ENCODE data around the gene PRR20A. TPM values are rescaled to one million over a fixed set of nuclear protein-coding genes. Genes with fewer than 3 reads are reported as not detected.
"Not testable (repeated sequence)": the region's sequence is repeated elsewhere in the genome, so short reads cannot be mapped to it uniquely, and the experiment has no call there.

The PRR20A gene
- total and polyA plus RNA-seq, 4 donors: not detected

- whole genome bisulfite sequencing (ENCODE audit: insufficient coverage): no CpG with 5 or more reads among the region's 22 CpGs
- not testable (repeated sequence) for H3K9me3 ChIP-seq (ENCODE audit: control insufficient read depth, insufficient read depth, low read length); H3K4me3 ChIP-seq (ENCODE audit: low read depth, low read length)
Observed at GRCh38 chr13:57153761-57154160, 13.0 kb downstream of the PRR20A start, which contains the start of gene PRR20C. PRR20C (plus strand) TSS chr13:57154061; CDS start chr13:57154448, 387 bp downstream.

GRCh38 chr13:57160332-57160731, 19.6 kb downstream of the PRR20A start, which contains the start of gene PRR20D:
PRR20D (plus strand) TSS chr13:57160632; CDS start chr13:57161019, 387 bp downstream.
- not testable (repeated sequence) for H3K4me3 ChIP-seq (ENCODE audit: low read depth, low read length); H3K36me3 ChIP-seq (ENCODE audit: control insufficient read depth, insufficient read depth, low read length); DNase-seq (ENCODE audit: low read depth in 4 of 6, low spot score in 6 of 6); H3K27me3 ChIP-seq (ENCODE audit: control insufficient read depth, insufficient read depth, low read length); H3K4me1 ChIP-seq (ENCODE audit: control insufficient read depth, insufficient read depth, low read length); H3K27ac ChIP-seq (ENCODE audit: low read depth, low read length); H3K9me3 ChIP-seq (ENCODE audit: control insufficient read depth, insufficient read depth, low read length)
- no CpG with 5 or more reads among the region's 22 CpGs for WGBS (ENCODE audit: insufficient coverage)

More at GRCh38 chr13:57153761-57154160, 13.0 kb downstream of the PRR20A start, which contains the start of gene PRR20C:
- not testable (repeated sequence) for DNase-seq (ENCODE audit: low read depth in 4 of 6, low spot score in 6 of 6); H3K36me3 ChIP-seq (ENCODE audit: control insufficient read depth, insufficient read depth, low read length); H3K27ac ChIP-seq (ENCODE audit: low read depth, low read length); H3K27me3 ChIP-seq (ENCODE audit: control insufficient read depth, insufficient read depth, low read length); H3K4me1 ChIP-seq (ENCODE audit: control insufficient read depth, insufficient read depth, low read length)

GRCh38 chr13:57166897-57167296, 26.2 kb downstream of the PRR20A start, which contains the start of gene PRR20E:
PRR20E (plus strand) TSS chr13:57167197; CDS start chr13:57167584, 387 bp downstream.
- not testable (repeated sequence) for H3K27me3 ChIP-seq (ENCODE audit: control insufficient read depth, insufficient read depth, low read length); H3K4me3 ChIP-seq (ENCODE audit: low read depth, low read length); H3K4me1 ChIP-seq (ENCODE audit: control insufficient read depth, insufficient read depth, low read length); H3K36me3 ChIP-seq (ENCODE audit: control insufficient read depth, insufficient read depth, low read length); H3K9me3 ChIP-seq (ENCODE audit: control insufficient read depth, insufficient read depth, low read length); H3K27ac ChIP-seq (ENCODE audit: low read depth, low read length); DNase-seq (ENCODE audit: low read depth in 4 of 6, low spot score in 6 of 6)
- no CpG with 5 or more reads among the region's 22 CpGs for WGBS (ENCODE audit: insufficient coverage)

GRCh38 chr13:57191667-57192066, 50.9 kb downstream of the PRR20A start:
- no peaks in the 10 kb centered on the region for H3K36me3 ChIP-seq (ENCODE audit: control insufficient read depth, insufficient read depth, low read length)
- H3K27me3 ChIP-seq (ENCODE audit: control insufficient read depth, insufficient read depth, low read length): no peaks in the 10 kb centered on the region
- no peak for DNase-seq (ENCODE audit: low read depth in 4 of 6, low spot score in 6 of 6)
- H3K9me3 ChIP-seq (ENCODE audit: control insufficient read depth, insufficient read depth, low read length): no peaks in the 10 kb centered on the region
- no CpG with 5 or more reads among the region's 1 CpG for WGBS (ENCODE audit: insufficient coverage)
- no peaks in the 10 kb centered on the region for H3K4me1 ChIP-seq (ENCODE audit: control insufficient read depth, insufficient read depth, low read length)
- H3K27ac ChIP-seq (ENCODE audit: low read depth, low read length): no peak overlapping the region
- no peak overlapping the region for H3K4me3 ChIP-seq (ENCODE audit: low read depth, low read length)

Small RNAs within 50 kb of the gene (small RNA-seq; reads per million reads assigned to genes)
- not detected for gene PRR20FP (ENCODE audit: low replicate concordance)

Other genes with a start within 250 kb of the PRR20A start
- gene PRR20B, start 6.6 kb downstream of the PRR20A start, total RNA-seq: not detected
- gene PRR20B, start 6.6 kb downstream of the PRR20A start, polyA plus RNA-seq (ENCODE audit: insufficient read length in 2 of 2): not detected
- not detected for gene PRR20C, start 13.1 kb downstream of the PRR20A start, total RNA-seq
- gene PRR20C, start 13.1 kb downstream of the PRR20A start, polyA plus RNA-seq (ENCODE audit: insufficient read length in 2 of 2): not detected
- not detected for gene PRR20D, start 19.7 kb downstream of the PRR20A start, total RNA-seq
- gene PRR20D, start 19.7 kb downstream of the PRR20A start, polyA plus RNA-seq (ENCODE audit: insufficient read length in 2 of 2): not detected
- gene PRR20E, start 26.3 kb downstream of the PRR20A start, total RNA-seq: not detected
- not detected for gene PRR20E, start 26.3 kb downstream of the PRR20A start, polyA plus RNA-seq (ENCODE audit: insufficient read length in 2 of 2)

Measured in spinal cord (tissue), 10 donors.